Measurements from ENCODE around the gene LBX2. TPM values are rescaled to one million over a fixed set of nuclear protein-coding genes. Genes with fewer than 3 reads are reported as not detected.
A peak's percentile ranks its signal among the peaks of the same experiment; 100 is the strongest.

LBX2 gene
- total and polyA plus RNA-seq, 9 of the 15 experiments (the other 6 are each of a cell fraction or from before 2014, with no cell fraction given): 0.39 to 6.2 (median 1.8) TPM; not detected in 1

- TF ChIP-seq PRDM10 (IDR thresholded peaks at IDR 0.05; ENCODE audit: partially characterized antibody): peak; percentile 78
- no peak for TF ChIP-seq MCM7 (IDR thresholded peaks at IDR 0.05)
- TF ChIP-seq GTF2E2 (tag; IDR thresholded peaks at IDR 0.05): no peak
- no peak for TF ChIP-seq U2AF1 (optimal IDR thresholded peaks at IDR 0.05; ENCODE audit: low read depth, low read length)
- TF ChIP-seq CBX3 (IDR thresholded peaks at IDR 0.05; ENCODE audit: borderline replicate concordance in 1 of 2, low read length in 2 of 2): peak in 1 of 2 experiments; percentile 97; a peak in 2 of 3 replicates
- TF ChIP-seq ZC3H4 (CRISPR knock-in tag; IDR thresholded peaks at IDR 0.05; ENCODE audit: borderline replicate concordance): no peak
- TF ChIP-seq BRF1 (IDR thresholded peaks at IDR 0.05; ENCODE audit: borderline replicate concordance, extremely low read depth, insufficient read length): no peak
- TF ChIP-seq CREB5 (CRISPR knock-in tag; IDR thresholded peaks at IDR 0.05): no peak
- TF ChIP-seq RBBP5 (IDR thresholded peaks at IDR 0.05; ENCODE audit: borderline replicate concordance, insufficient read depth, low read length, poor library complexity, severe bottlenecking): no peak
- TF ChIP-seq ZNF318 (IDR thresholded peaks at IDR 0.05; ENCODE audit: borderline replicate concordance in 1 of 2, low read depth in 1 of 2): no peak
- TF ChIP-seq NEUROD1 (IDR thresholded peaks at IDR 0.05; ENCODE audit: borderline replicate concordance, low read depth, low read length, partially characterized antibody): peak; percentile 84
Observed at GRCh38 chr2:74454654-74455511, 44.5 kb downstream of the LBX2 start, which contains the start of gene INO80B (continued).

Data from K562 (cell line).